Fibroblast of mammary gland (primary cell): ENCODE measurements around the gene SCD5.

Experiments
- DNase-seq: peaks from one replicate; pipeline ENCODE4 v3.0.0-alpha.2; 2010; ENCODE audit warnings: low read depth
- H3K4me3 ChIP-seq: 2 replicates; pipeline ENCODE4 v1.5.1; 2011; ENCODE audit warnings: low read depth, mild to moderate bottlenecking, low read length, moderate library complexity; ENCODE audit not compliant: control insufficient read depth
- TF ChIP-seq, protein P1 (sequence below): conservative IDR thresholded peaks from 2 replicates; pipeline ENCODE4 v1.5.1; 2011; ENCODE audit warnings: low read depth, low read length, inconsistent platforms; ENCODE audit not compliant: control insufficient read depth, insufficient read depth

SCD5 gene

GRCh38 chr4:82620126-82620735 is 178.4 kb downstream of the SCD5 start:
- TF ChIP-seq, protein P1, sequence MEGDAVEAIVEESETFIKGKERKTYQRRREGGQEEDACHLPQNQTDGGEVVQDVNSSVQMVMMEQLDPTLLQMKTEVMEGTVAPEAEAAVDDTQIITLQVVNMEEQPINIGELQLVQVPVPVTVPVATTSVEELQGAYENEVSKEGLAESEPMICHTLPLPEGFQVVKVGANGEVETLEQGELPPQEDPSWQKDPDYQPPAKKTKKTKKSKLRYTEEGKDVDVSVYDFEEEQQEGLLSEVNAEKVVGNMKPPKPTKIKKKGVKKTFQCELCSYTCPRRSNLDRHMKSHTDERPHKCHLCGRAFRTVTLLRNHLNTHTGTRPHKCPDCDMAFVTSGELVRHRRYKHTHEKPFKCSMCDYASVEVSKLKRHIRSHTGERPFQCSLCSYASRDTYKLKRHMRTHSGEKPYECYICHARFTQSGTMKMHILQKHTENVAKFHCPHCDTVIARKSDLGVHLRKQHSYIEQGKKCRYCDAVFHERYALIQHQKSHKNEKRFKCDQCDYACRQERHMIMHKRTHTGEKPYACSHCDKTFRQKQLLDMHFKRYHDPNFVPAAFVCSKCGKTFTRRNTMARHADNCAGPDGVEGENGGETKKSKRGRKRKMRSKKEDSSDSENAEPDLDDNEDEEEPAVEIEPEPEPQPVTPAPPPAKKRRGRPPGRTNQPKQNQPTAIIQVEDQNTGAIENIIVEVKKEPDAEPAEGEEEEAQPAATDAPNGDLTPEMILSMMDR = no peak
- DNase-seq = no peak
- no peak overlapping the region for H3K4me3 ChIP-seq

- TF ChIP-seq, protein P1 = no peak
- DNase-seq = peak; percentile 74
Measured at GRCh38 chr4:82618103-82618720, 180.4 kb downstream of the SCD5 start.

GRCh38 chr4:82614838-82615449 is 183.7 kb downstream of the SCD5 start:
- H3K4me3 ChIP-seq = no peak overlapping the region
- TF ChIP-seq, protein P1 = no peak
- peak; percentile 8 for DNase-seq

More at GRCh38 chr4:82618103-82618720, 180.4 kb downstream of the SCD5 start:
- H3K4me3 ChIP-seq = no peak overlapping the region

DNA sequence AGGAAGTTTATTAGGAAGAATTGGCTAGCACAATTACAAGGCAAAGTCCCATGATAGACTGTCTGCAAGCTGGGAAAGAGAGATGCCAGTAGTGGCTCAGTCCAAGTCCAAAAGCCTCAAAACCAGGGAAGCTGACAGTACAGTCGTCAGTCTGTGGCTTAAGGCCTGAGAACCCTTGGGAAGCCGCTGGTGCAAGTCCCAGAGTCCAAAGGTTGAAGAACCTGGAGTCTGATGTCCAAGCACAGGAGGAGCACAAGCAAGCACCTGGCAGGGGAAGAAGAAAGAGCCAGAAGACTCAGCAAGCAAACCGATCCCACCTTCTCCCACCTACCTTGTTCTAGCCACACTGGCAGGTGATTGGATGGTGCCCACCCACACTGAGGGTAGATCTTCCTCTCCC is 185.5 kb downstream of the SCD5 start:
- TF ChIP-seq, protein P1 = no peak
- DNase-seq = no peak

DNA sequence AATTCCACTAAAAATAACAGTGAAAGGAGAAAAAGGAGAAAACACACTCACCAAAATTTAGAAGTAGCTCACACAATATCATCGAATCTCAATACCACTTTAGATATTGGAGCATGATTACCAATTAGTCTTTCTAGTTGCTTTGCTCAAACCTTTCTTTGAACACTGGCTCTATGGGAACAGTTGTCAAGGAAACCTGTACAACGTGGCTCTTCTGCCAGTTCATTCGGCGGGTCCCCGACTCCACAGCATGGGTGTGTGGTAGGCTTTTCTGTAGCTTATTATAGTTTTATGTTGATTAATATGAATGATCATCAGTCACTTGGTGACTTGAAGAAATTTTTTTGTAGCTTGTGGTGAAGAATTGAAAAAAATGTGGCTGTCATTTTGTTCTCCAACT is 186.6 kb downstream of the SCD5 start:
- no peak for DNase-seq
- TF ChIP-seq, protein P1 = no peak
- H3K4me3 ChIP-seq = no peak overlapping the region

More for the DNA sequence above, 185.5 kb downstream of the SCD5 start:
- H3K4me3 ChIP-seq = no peak overlapping the region

- H3K4me3 ChIP-seq = no peak overlapping the region
- TF ChIP-seq, protein P1 = no peak
- DNase-seq = no peak
Measured at GRCh38 chr4:82611527-82611926, 187.1 kb downstream of the SCD5 start.
